GM21390 (cell line): Measurements from ENCODE around the gene SGF29.
"Not testable (repeated sequence)": the region's sequence is repeated elsewhere in the genome, so short reads cannot be mapped to it uniquely, and the experiment has no call there.

Source experiments
- ATAC-seq: cut with Tn5 transposase; IDR thresholded peaks from one replicate; pipeline ENCODE4 v1.9.1; 2021; ENCODE audit not compliant: unreplicated experiment

The SGF29 gene

DNA sequence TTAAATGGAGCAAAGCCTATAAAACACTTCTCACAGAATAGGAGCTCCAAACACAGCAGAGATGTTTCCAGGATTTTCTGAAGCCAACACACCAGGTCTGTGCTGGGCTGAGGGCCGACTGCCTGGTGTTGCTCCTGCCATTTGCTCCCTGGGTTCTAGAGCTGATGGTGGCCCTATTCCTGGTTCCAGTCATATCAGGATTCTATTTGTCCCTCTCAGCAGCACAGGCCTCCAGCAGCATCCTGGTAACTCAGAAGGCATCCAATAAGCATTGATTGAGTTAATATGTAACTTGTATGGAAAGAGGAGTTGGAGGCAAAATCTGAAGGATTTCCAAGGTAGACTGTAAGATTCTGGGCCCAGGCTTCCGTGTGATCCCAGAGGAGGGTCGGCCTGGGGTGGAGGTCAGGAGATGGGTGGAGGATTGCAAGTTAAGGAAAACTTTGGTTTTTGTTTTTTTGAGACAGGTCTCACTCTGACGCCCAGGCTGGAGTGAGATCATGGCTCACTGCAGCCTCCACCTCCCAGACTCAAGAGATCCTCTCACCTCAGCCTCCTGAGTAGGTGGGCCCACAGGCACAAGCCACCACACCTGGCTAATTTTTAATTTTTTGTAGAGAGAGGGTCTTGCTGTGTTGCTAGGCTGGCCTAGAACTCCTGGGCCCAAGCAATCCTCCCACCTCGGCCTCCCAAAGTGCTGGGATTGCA is 20.6 kb upstream of the SGF29 start:
- no peak for ATAC-seq

DNA sequence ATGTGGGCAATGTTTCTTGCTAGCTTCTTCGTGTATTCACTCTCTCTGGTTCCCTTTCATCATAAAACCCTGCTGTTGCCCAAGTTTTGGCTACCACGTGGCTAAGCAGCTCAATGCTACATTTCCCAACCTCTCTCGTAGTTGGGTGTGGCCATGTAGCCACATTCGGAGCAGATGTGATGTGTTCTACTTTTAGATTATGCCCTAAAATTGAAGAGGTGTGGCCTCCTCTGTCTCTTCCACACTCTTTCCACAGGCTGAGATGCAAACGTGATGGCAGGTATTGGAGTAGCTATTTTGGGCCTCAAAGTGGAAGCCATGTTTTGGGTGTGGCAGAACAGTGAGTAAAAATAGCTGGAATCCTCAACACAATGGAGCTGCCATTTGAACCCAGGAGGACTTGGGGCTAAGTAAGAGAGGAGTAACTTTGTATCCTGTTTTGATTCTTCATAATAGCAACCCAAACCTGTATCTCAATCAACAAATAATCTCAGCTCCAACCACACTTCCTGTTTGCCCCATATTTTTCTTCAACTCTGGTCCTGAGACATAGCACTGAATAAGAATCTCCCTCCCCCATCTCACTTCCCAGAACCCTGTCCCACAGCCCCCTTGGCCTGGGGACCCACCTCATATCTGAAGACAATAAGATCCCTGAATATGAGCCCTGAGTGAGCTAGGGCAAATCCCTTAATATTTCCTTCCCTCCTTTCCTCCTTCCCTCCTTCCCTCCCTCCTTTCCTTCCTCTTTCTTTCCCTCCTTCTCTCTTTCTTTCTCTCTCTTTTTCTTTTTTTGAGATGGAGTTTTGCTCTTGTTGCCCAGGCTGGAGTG is 19.0 kb upstream of the SGF29 start:
- no peak for ATAC-seq

DNA sequence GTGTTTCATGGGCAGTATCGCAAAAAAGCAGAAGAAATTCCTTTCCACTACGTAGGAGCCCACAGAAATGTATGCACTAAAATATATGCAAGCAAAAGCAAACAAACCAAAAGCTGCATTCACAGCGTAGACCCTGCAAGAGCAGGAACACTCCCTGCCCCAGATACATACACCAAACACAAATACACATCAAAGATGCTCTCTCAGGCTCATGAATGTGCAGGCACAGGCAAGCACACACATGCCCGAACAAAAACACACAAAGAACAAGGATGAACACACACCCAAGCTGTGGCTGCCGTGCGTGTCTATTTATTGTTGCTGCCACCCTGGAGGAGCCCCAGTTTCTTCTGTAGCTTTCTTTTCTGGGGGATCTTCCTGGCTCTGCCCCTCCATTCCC is 16.6 kb upstream of the SGF29 start:
- no peak for ATAC-seq

- ATAC-seq, result no peak
Measured at GRCh38 chr16:28537964-28538732, 15.6 kb upstream of the SGF29 start.

DNA sequence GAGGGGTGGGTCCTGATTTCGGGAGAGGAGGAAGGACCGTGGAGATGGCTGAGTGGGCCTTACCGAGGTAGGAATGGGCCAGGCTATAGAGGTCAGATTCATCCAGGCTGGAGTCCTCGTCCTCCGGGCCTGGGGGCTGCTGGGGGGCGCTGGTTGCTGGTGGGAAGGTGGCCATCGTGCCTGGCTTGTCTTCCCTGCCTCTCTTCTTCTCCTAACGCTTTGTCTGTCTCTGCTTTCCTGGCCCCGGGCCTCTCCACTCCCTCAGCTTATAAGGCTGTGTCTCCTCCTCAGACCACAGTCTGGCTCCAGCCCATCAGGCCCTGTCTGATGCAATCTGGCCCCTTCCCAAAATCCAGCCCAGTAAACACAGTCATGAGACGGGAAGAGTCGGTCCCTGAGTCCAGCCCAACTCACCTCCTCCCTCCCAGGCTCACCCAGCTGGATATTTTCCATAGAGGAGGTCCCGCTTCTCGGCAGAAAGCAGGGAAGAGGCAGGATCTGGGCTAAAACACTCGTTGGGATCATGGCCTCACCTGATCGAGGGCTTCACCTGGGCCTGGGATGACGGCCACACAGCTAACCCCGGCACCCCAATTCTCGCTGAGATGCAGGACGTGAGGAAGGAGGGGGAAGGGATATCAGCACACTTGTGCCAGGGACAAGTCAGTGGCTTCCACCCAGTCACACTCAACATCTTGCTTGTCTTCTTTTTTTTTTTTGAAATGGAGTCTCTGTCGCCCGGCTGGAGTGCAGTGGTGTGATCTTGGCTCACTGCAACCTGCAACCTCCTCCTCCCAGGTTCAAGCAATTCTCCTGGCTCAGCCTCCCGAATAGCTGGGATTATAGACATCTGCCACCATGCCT is 14.8 kb upstream of the SGF29 start, which contains the start of gene NUPR1:
Gene NUPR1 (minus strand): TSS at position 242 of the 864 bp plus-strand sequence. CDS start 67 bp downstream, at position 175.
- ATAC-seq, result no peak

GRCh38 chr16:28540346-28540745 is 13.4 kb upstream of the SGF29 start:
- no peak for ATAC-seq

DNA sequence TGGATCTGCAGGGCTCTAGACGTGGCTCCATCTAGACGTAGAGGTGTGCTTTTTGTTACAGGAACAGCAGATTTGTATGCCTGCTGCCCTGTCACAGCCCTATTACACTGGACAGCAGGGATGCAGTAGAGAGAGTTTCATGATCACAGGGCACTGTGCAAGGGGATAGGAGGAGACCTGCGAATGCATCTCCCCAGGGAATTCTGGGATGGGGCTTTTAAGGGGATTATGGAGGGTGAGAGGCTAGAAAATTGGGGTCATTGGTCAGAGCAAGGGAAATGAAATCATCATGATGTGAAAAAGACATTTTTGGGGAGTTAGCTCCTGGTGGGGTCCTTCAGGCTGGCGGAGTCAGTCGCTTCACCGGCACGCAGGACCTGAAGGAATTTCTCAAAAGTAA is 11.1 kb upstream of the SGF29 start:
- ATAC-seq, result no peak

GRCh38 chr16:28543072-28543471 is 10.6 kb upstream of the SGF29 start:
- ATAC-seq, result no peak

DNA sequence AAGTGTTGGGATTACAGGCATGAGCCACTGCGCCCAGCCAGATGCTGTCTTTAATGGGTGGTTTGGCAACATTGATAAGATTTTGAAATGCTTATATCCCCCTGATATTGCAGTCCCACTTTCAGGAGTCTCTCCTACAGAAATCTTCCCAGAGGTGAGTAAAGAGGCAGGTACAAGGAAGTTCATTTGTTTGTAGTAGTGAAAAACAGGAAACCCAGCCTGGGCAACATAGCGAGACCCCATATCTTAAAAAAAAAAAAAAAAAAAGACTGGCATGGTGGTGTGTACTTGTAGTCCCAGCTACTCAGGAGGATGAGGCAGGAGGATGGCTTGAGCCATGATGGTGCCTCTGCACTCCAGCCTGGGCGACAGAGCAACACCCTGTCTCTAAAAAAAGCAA is 8.7 kb upstream of the SGF29 start:
- ATAC-seq, result no peak

- not testable (repeated sequence) for ATAC-seq
Measured at GRCh38 chr16:28545964-28546363, 7.8 kb upstream of the SGF29 start.

- ATAC-seq, result no peak
Measured at GRCh38 chr16:28546626-28547025, 7.1 kb upstream of the SGF29 start.

DNA sequence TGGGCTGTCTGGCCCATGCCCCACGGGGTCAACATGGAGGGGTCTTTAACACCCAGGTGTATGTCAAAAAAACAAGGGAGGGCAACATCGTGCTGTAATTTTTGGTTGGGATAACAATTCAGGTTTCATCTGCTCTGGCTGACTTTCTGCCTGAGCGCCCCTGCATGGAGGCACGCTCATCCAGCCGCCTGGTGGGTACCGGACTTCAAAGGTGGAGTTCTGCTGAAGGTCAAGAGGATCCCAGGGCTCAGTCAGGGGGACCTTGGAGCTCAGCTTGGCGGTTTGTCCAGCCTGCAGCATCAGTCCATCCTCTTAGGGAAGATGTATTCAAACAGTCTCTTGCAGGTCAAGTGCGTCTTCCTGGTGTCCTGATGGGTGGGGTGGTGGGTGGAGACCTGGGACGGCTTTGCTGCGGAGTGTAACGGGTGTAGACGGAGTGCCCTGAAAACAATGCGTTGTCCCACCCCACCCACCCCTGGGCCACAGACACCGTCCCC is 5.4 kb upstream of the SGF29 start:
- no peak for ATAC-seq

DNA sequence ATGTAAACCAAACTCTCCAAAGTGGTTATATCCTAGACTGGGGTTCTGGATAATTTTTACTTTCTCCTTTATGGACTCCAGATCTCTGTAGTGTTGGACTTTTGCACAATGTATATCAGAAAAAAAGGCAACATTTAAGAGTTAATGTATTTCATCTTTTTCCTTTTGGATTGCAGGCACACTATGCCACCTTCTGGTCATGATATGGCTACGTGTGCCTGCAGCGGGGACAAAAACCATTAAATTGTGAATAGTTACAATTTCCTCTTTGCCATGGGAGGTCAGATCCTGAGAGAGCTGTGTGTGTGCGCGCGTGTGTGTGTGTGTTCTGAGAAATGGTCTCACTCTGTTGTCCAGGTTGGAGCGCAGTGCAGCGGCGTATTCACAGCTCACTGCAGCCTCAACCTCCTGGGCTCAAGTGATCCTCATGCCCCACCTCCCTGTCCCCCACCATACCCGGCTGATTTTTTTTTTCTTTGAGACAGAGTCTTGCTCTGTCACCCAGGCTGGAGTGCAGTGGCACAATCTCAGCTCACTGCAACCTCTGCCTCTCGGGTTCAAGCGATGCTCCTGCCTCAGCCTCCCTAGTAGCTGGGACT is 4.3 kb upstream of the SGF29 start:
- ATAC-seq, result no peak

DNA sequence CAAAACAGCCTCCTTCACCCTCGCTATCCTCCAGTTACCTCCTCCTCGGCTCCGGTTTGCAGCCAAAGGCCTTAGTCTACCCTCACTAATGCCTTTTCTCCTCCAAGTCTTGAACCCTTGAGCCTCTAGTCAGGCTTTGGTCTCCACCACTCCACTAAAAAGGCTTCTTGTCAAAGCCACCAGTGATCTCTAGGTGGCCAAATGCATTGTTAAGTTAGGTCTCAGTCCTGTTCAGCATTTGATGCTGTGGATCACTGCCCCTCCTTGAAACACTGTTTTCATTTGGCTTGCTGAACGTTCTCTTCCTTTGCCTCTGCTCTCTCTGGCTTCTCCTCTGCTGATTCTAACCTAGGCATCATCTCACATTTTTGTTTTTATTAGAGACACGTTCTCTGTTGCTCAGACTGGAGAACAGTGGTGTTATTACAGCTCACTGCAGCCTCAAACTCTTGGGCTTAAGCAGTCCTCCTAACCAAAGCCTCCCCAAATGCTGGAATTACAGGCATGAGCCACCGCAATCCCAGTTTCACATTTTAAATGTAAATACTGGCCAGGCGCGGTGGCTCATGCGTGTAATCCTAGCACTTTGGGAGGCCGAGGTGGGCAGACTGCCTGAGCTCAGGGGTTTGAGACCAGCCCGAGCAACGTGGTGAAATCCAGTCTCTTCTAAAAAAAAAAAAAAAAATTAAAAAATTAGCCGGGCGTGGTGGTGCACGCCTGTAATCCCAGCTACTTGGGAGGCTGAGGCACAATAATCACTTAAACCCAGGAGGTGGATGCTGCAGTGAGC is 1.1 kb downstream of the SGF29 start:
- no peak for ATAC-seq

GRCh38 chr16:28555561-28555960 is 1.8 kb downstream of the SGF29 start:
- no peak for ATAC-seq

DNA sequence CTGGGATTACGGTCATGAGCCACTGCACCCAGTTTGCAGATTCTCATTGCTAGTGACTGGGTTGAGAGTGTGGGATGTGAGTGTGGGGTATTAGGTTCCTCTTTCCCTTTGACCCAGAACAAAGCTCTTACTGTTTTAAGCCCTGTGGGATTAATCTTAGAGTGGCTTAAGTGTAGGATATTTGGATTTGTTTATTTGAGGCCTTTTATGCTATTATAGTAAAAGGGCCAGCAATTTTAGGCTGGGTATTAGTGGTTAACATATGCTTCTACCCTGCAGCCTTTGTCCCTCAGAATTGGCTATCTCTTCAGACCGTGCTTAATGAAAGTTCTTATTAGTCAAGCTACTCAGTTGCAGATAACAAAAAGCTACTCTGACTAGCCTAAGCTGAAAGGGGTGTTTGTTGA is 3.2 kb downstream of the SGF29 start:
- ATAC-seq, result no peak

- ATAC-seq, result no peak
Measured at GRCh38 chr16:28558456-28558855, 4.7 kb downstream of the SGF29 start.

- ATAC-seq, result no peak
Measured at GRCh38 chr16:28561557-28562187, 8.0 kb downstream of the SGF29 start.

- ATAC-seq, result no peak
Measured at GRCh38 chr16:28562199-28562598, 8.5 kb downstream of the SGF29 start.
